SJSA1 (cell line): ENCODE measurements around the gene SETBP1. TPM values are rescaled to one million over a fixed set of nuclear protein-coding genes. Genes with fewer than 3 reads are reported as not detected.

ENCODE experiments used
- DNase-seq, 2 experiments: peaks; one replicate each; pipeline ENCODE4 v3.0.0-alpha.2; 2015 to 2020; ENCODE audit warnings: low spot score in 2 of 2, low read depth in 1 of 2
- H3K27ac ChIP-seq: fragments of 250-450 bp; sonication (Bioruptor Pico); 2 replicates; pipeline ENCODE4 v1.5.1; 2020; ENCODE audit warnings: mild to moderate bottlenecking, moderate library complexity
- H3K27me3 ChIP-seq: fragments of 250-450 bp; sonication (Bioruptor Pico); replicated peaks from 2 replicates; pipeline ENCODE4 v1.5.1; 2020; ENCODE audit warnings: mild to moderate bottlenecking, moderate library complexity
- H3K36me3 ChIP-seq: fragments of 250-450 bp; sonication (Bioruptor Pico); 2 replicates; pipeline ENCODE4 v1.5.1; 2020; ENCODE audit warnings: mild to moderate bottlenecking
- H3K4me1 ChIP-seq: fragments of 250-450 bp; sonication (Bioruptor Pico); replicated peaks from 2 replicates; pipeline ENCODE4 v1.6.1; 2021; ENCODE audit warnings: mild to moderate bottlenecking
- H3K4me3 ChIP-seq: fragments of 250-450 bp; sonication (Bioruptor Pico); 2 replicates; pipeline ENCODE4 v1.5.1; 2020; ENCODE audit warnings: mild to moderate bottlenecking
- H3K9me3 ChIP-seq: fragments of 250-450 bp; sonication (Bioruptor Pico); replicated peaks from 2 replicates; pipeline ENCODE4 v1.5.1; 2020; ENCODE audit warnings: mild to moderate bottlenecking
- total RNA-seq: library from RNA; depleted of rRNA; stranded (reverse); fragments of >200 nt; shearing (Covaris generic); gene quantifications from 2 replicates; pipeline ENCODE4 v1.2.3, GENCODE V29; 2014

The SETBP1 gene
- total RNA-seq, 1 experiment from 2014 or later: 9.9 TPM

- Histone ChIP-seq H3K9me3 (no peaks in the 10 kb centered on the region), H3K27ac (no peak overlapping the region)
- no peak for DNase-seq
These were observed 217.8 kb downstream of the SETBP1 start for GRCh38 chr18:44898498-44898897.

GRCh38 chr18:44899832-44900231, 219.1 kb downstream of the SETBP1 start:
- Histone ChIP-seq H3K27ac (no peak overlapping the region), H3K4me1 (peaks cover under 1% of the 10 kb centered on the region), H3K4me3 (no peak overlapping the region), H3K36me3 (no peaks in the 10 kb centered on the region), H3K27me3 (no peaks in the 10 kb centered on the region), H3K9me3 (no peaks in the 10 kb centered on the region)
- no peak for DNase-seq

More at GRCh38 chr18:44898498-44898897, 217.8 kb downstream of the SETBP1 start:
- Histone ChIP-seq H3K4me3 (no peak overlapping the region), H3K27me3 (no peaks in the 10 kb centered on the region), H3K4me1 (peaks cover 12% of the 10 kb centered on the region), H3K36me3 (no peaks in the 10 kb centered on the region)

- no peaks in the 10 kb centered on the region for H3K9me3 ChIP-seq
- H3K4me1 ChIP-seq: no peaks in the 10 kb centered on the region
- H3K36me3 ChIP-seq: no peaks in the 10 kb centered on the region
- no peak for DNase-seq
- H3K4me3 ChIP-seq: no peak overlapping the region
- H3K27me3 ChIP-seq: no peaks in the 10 kb centered on the region
- no peak overlapping the region for H3K27ac ChIP-seq
These were observed 219.9 kb downstream of the SETBP1 start for GRCh38 chr18:44900627-44901026.

GRCh38 chr18:44901283-44901682, 220.6 kb downstream of the SETBP1 start:
- no peak overlapping the region for H3K4me3 ChIP-seq
- H3K4me1 ChIP-seq: no peaks in the 10 kb centered on the region
- no peaks in the 10 kb centered on the region for H3K36me3 ChIP-seq
- H3K27ac ChIP-seq: no peak overlapping the region
- no peaks in the 10 kb centered on the region for H3K9me3 ChIP-seq
- no peaks in the 10 kb centered on the region for H3K27me3 ChIP-seq
- no peak for DNase-seq

GRCh38 chr18:44903327-44903726, 222.6 kb downstream of the SETBP1 start:
- no peak for DNase-seq
- Histone ChIP-seq H3K4me1 (no peaks in the 10 kb centered on the region), H3K9me3 (no peaks in the 10 kb centered on the region), H3K4me3 (no peak overlapping the region), H3K36me3 (no peaks in the 10 kb centered on the region), H3K27me3 (no peaks in the 10 kb centered on the region), H3K27ac (no peak overlapping the region)

GRCh38 chr18:44904768-44905167, 224.1 kb downstream of the SETBP1 start:
- H3K4me3 ChIP-seq: no peak overlapping the region
- H3K27ac ChIP-seq: no peak overlapping the region
- 0 out of 2 replicates have a peak, but pooled peaks cover 4% of the 10 kb centered on the region for H3K4me1 ChIP-seq
- H3K36me3 ChIP-seq: no peaks in the 10 kb centered on the region
- H3K27me3 ChIP-seq: no peaks in the 10 kb centered on the region
- no peaks in the 10 kb centered on the region for H3K9me3 ChIP-seq
- no peak for DNase-seq

- Histone ChIP-seq H3K4me3 (no peak overlapping the region), H3K27me3 (no peaks in the 10 kb centered on the region), H3K36me3 (no peaks in the 10 kb centered on the region), H3K4me1 (0 out of 2 replicates have a peak, but pooled peaks cover 4% of the 10 kb centered on the region), H3K9me3 (no peaks in the 10 kb centered on the region), H3K27ac (no peak overlapping the region)
- DNase-seq: no peak
These were observed 228.6 kb downstream of the SETBP1 start for GRCh38 chr18:44909191-44909719.

- Histone ChIP-seq H3K4me1 (peaks cover 5% of the 10 kb centered on the region), H3K27me3 (no peaks in the 10 kb centered on the region), H3K9me3 (no peaks in the 10 kb centered on the region), H3K36me3 (no peaks in the 10 kb centered on the region), H3K27ac (no peak overlapping the region), H3K4me3 (no peak overlapping the region)
- DNase-seq: no peak
These were observed 230.6 kb downstream of the SETBP1 start for GRCh38 chr18:44911260-44911659.

GRCh38 chr18:44911773-44912172, 231.1 kb downstream of the SETBP1 start:
- Histone ChIP-seq H3K36me3 (no peaks in the 10 kb centered on the region), H3K4me1 (peaks cover 10% of the 10 kb centered on the region), H3K4me3 (no peak overlapping the region), H3K27ac (no peak overlapping the region), H3K27me3 (no peaks in the 10 kb centered on the region), H3K9me3 (no peaks in the 10 kb centered on the region)
- no peak for DNase-seq

- no peaks in the 10 kb centered on the region for H3K36me3 ChIP-seq
- H3K27me3 ChIP-seq: no peaks in the 10 kb centered on the region
- H3K9me3 ChIP-seq: no peaks in the 10 kb centered on the region
- peaks cover 20% of the 10 kb centered on the region for H3K4me1 ChIP-seq
- DNase-seq: no peak
- no peak overlapping the region for H3K4me3 ChIP-seq
- no peak overlapping the region for H3K27ac ChIP-seq
These were observed 232.2 kb downstream of the SETBP1 start for GRCh38 chr18:44912740-44913478.

- H3K27me3 ChIP-seq: no peaks in the 10 kb centered on the region
- H3K36me3 ChIP-seq: no peaks in the 10 kb centered on the region
- H3K4me1 ChIP-seq: peaks cover 21% of the 10 kb centered on the region
- no peak for DNase-seq
- H3K9me3 ChIP-seq: no peaks in the 10 kb centered on the region
- no peak overlapping the region for H3K4me3 ChIP-seq
- H3K27ac ChIP-seq: no peak overlapping the region
These were observed 233.3 kb downstream of the SETBP1 start for GRCh38 chr18:44914028-44914427.

GRCh38 chr18:44915213-44915612, 234.5 kb downstream of the SETBP1 start:
- Histone ChIP-seq H3K4me3 (no peak overlapping the region), H3K9me3 (no peaks in the 10 kb centered on the region), H3K27me3 (no peaks in the 10 kb centered on the region), H3K27ac (no peak overlapping the region), H3K4me1 (peaks cover 18% of the 10 kb centered on the region), H3K36me3 (no peaks in the 10 kb centered on the region)
- no peak for DNase-seq

- Histone ChIP-seq H3K4me1 (peaks cover 18% of the 10 kb centered on the region), H3K27ac (no peak overlapping the region), H3K9me3 (no peaks in the 10 kb centered on the region), H3K36me3 (no peaks in the 10 kb centered on the region), H3K4me3 (no peak overlapping the region), H3K27me3 (no peaks in the 10 kb centered on the region)
- no peak for DNase-seq
These were observed 235.0 kb downstream of the SETBP1 start for GRCh38 chr18:44915661-44916060.

GRCh38 chr18:44916429-44917207, 235.9 kb downstream of the SETBP1 start:
- Histone ChIP-seq H3K36me3 (no peaks in the 10 kb centered on the region), H3K4me3 (no peak overlapping the region), H3K27me3 (no peaks in the 10 kb centered on the region), H3K27ac (peak overlapping the region; percentile 18; the same call in 1 of the 2 replicates), H3K9me3 (no peaks in the 10 kb centered on the region), H3K4me1 (peaks cover 18% of the 10 kb centered on the region)
- no peak for DNase-seq
